D721Med (cell line): ENCODE measurements around the gene BMS1.
"Not testable (repeated sequence)": the region's sequence is repeated elsewhere in the genome, so short reads cannot be mapped to it uniquely, and the experiment has no call there.

ENCODE experiments used
- DNase-seq: peaks from one replicate; pipeline ENCODE4 v3.0.0; 2011; ENCODE audit warnings: low spot score; ENCODE audit not compliant: insufficient read length
- FAIRE-seq: peaks from 2 replicates; lab custom pipeline; 2011; peaks lifted over from hg19 to GRCh38; lab: Jason Lieb, UNC
- TF ChIP-seq, protein P1 (sequence below): IDR thresholded peaks from 2 replicates; pipeline ENCODE4 v1.5.1; 2012; ENCODE audit warnings: mild to moderate bottlenecking, control low read depth; ENCODE audit not compliant: insufficient read depth; ENCODE audit errors: missing control alignments

Gene BMS1

DNA sequence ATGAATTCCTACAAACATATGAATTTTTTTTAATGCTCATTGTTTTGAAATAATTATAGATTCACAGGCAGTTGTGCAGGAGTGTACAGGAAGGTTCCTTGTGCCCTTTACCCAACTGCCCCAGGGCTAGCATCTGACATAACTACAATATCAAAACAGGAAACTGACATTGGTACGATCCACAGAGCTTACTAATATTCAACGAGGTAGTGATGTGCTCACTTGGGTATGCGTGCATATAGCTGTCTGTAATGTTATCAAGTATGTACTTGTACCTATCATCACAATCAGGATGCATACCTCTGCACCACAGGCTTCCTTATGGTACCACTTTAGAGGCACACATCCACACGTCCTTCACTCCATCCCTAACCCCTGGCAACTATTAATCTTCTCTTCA, 68.3 kb downstream of the BMS1 start:
- FAIRE-seq (no peak), DNase-seq (no peak)
- TF ChIP-seq, protein P1, sequence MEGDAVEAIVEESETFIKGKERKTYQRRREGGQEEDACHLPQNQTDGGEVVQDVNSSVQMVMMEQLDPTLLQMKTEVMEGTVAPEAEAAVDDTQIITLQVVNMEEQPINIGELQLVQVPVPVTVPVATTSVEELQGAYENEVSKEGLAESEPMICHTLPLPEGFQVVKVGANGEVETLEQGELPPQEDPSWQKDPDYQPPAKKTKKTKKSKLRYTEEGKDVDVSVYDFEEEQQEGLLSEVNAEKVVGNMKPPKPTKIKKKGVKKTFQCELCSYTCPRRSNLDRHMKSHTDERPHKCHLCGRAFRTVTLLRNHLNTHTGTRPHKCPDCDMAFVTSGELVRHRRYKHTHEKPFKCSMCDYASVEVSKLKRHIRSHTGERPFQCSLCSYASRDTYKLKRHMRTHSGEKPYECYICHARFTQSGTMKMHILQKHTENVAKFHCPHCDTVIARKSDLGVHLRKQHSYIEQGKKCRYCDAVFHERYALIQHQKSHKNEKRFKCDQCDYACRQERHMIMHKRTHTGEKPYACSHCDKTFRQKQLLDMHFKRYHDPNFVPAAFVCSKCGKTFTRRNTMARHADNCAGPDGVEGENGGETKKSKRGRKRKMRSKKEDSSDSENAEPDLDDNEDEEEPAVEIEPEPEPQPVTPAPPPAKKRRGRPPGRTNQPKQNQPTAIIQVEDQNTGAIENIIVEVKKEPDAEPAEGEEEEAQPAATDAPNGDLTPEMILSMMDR: no peak

DNA sequence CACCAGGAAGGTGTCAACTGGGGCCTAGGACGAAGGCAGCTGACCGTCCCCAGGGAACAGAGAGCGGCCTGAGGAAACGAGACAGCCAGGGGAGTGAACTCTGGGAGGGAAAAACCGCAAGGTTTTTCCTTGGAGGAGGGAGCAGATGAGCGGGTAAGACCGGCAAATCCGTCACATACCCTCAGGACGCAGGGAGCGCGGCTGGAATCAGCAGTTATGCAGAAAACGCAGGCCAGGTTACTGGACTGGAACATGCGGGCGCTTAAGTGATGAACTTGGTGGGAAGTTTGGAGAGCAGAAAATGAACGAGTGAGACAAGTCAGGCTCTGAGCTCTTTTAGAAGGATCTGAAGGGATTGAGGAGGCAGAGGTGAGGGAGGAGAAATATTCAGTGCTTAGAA, 76.7 kb downstream of the BMS1 start:
- no peak for DNase-seq
- TF ChIP-seq, protein P1: no peak
- FAIRE-seq: no peak

DNA sequence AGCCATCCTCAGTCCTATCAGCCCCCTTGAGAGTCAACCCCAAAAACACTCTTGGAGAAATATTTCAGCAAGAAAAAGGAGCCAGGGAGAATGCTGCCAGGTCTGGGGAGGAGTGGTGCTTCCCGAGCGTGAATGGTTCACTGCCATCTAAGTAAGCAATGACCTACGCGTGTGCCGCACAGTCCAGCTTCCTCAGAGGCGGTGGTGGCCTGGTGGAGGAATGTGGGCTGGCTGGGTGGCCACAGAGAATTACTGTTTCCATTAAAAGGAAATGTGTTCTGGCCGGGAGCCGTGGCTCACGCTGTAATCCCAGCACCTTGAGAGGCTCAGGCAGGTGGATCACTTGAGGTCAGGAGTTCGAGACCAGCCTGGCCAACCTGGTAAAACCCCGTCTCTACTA, 77.4 kb downstream of the BMS1 start:
- DNase-seq, FAIRE-seq: not testable (repeated sequence)

DNA sequence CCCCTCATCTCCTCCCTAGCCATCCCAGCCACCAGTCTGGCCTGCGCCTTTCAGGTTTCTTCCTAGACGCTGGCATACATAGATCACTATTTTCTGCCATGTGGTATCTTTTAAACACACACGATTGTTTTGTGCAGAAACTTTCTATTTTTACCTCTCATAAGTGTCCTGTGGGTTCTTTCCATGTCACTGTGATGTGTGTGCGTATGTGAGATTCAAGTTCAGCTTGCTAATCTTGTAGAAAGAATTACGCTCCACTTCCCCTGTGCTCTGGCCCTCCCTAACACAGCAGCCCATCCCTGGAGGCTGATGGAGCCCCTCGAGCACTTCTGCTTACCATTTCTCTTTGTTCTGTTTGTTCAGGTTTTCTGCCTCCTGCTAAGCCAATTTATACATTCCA, 80.2 kb downstream of the BMS1 start:
- FAIRE-seq, DNase-seq: not testable (repeated sequence)

DNA sequence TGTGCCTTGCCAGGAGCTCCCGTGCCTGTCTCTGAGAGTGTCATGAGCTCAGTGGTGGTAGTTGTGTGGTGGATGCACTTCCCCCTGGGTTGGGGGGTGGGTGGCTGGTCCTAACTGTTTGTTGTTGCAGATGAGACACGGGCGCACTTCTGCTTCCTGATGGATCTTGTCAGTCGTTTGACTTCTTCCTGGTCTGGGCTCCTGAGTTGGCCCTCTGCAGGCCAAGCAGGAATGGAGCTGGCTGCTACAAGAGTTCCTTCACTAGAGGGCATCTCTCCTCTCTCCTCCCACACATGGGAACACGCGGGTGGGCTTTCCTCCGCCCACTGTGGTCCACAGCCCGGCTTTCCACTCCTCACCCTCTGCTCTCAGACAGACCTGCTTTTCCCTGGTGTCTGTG, 82.0 kb downstream of the BMS1 start:
- FAIRE-seq (no peak), DNase-seq (no peak)
- TF ChIP-seq, protein P1: no peak

DNA sequence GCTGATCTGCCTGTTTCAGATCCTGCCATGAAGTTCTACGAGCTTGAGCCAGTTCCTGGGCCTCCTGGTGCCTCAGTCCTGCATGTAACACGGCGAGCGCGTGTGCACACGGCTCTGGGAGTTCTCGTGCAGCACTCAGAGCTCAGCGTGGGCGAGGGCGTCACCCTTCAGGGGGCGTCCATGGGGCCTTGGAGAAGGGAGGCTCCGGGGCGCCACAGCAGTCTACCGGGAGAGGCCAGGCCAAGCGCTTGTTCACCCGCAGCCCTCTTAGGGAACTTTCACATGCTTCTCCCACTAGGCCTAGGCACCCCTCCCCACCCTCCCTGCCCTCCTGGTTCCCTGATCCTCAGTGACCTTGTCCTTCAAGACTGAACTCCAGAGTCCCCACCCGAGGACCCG, 83.1 kb downstream of the BMS1 start:
- FAIRE-seq: no peak
- DNase-seq: no peak
- TF ChIP-seq, protein P1: no peak

DNA sequence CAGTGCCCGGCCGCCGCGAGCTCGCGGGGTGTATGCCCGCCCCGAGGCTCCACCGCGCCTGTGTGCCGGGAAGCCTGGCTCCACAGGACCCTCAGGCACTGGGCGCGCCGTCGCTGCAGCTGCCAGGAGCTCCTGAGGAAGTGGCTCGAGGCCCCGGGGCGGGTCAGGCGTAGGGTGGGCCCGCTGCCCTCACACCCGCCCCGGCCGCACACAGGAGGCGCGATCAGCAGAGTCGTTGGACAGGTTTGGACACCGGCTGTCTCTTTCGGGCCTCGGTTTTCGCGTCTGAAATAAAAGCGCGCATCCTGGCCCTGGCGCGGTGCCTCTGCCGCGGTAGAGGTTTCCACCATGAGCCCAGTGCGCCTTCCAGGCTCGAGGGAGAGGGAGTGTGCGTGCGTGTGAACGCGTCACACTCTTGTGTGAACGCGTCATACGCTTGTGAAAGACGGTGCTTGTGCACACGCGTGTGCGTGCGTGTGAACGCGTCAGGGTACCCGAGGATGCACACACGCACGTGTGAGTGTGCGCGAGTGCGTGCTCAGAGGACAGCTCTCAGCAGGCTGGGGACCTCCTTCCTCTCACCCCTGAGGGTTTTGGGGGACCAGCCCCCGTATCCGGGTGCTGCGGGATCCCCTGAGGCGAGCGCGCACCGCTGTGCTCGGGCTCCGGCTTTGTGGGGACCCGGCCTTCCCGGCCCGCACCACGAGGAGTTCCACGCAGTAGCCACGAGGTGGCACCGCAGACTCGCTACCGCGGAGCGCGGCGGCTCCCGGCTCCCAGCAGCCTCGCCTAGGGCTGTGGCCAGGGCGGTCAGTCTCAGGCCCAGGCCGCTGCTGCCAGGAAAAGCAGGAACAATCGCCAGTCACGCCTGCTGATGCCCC, 83.8 kb downstream of the BMS1 start:
- DNase-seq (peak; percentile 73), FAIRE-seq (no peak)
- TF ChIP-seq, protein P1: peak; percentile 55

DNA sequence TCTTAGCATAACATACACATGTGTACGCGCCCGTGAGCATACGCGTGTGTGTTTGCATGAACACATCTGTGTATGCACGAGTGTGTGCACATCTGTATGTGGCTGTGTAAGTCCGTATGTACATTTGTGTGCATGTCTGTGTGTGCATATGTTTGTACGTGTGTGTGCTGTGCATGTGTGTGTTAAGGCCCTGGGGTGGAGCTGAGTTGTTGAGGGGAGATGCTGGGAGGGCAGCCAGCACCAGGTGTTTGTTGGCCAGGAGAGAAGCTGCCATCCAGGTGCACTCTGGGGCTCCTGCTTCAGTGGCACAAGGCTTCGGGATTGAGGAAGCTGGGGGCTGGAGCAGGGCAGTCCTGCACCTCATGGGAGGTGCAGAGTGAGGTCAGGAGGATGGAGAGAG, 85.0 kb downstream of the BMS1 start:
- FAIRE-seq (no peak), DNase-seq (no peak)
- TF ChIP-seq, protein P1: no peak
